Urinary bladder (tissue), 4 donors: ENCODE results near the gene AP1S3. TPM values are rescaled to one million over a fixed set of nuclear protein-coding genes. Genes with fewer than 3 reads are reported as not detected.
"Not testable (repeated sequence)": the region's sequence is repeated elsewhere in the genome, so short reads cannot be mapped to it uniquely, and the experiment has no call there.

Experiments used
- DNase-seq: peaks from one replicate; pipeline ENCODE4 v3.0.0-alpha.2; 2015; ENCODE audit errors: extremely low spot score
- H3K27ac ChIP-seq: one replicate; pipeline ENCODE4 v1.5.1; 2013; ENCODE audit warnings: low read depth, mild to moderate bottlenecking, moderate library complexity
- H3K36me3 ChIP-seq: one replicate; pipeline ENCODE4 v1.6.1; 2013; ENCODE audit warnings: mild to moderate bottlenecking, moderate library complexity; ENCODE audit not compliant: insufficient read depth
- H3K4me1 ChIP-seq: one replicate; pipeline ENCODE4 v1.6.1; 2013; ENCODE audit warnings: mild to moderate bottlenecking, moderate library complexity; ENCODE audit not compliant: insufficient read depth
- H3K4me3 ChIP-seq: one replicate; pipeline ENCODE4 v1.5.1; 2013; ENCODE audit warnings: low read depth, low read length
- WGBS: extraction: QIAGEN DNeasy Blood & Tissue Kit; methylation state at CpG from one replicate; pipeline ENCODE4 v1.1.7; 2013; 5-methylcytosine and 5-hydroxymethylcytosine counted together
- polyA plus RNA-seq: library from polyadenylated mRNA; stranded (reverse); fragments of 200-250 nt; gene quantifications from one replicate; pipeline ENCODE4 v1.2.3, GENCODE V29; 2013
- total RNA-seq: library from RNA; depleted of rRNA; stranded (reverse); fragments of >200 nt; gene quantifications from one replicate; pipeline ENCODE4 v1.2.3, GENCODE V29; 2014
- donor health status: healthy with polysubstance abuse.
- donor health status: healthy.

The AP1S3 gene
- total and polyA plus RNA-seq, 2 donors: 2.1 to 10.0 TPM

GRCh38 chr2:223813329-223813728 is 24.1 kb downstream of the AP1S3 start:
- no peak overlapping the region for H3K27ac ChIP-seq
- H3K36me3 ChIP-seq: no peaks in the 10 kb centered on the region
- DNase-seq: no peak
- no peak overlapping the region for H3K4me3 ChIP-seq
- no peaks in the 10 kb centered on the region for H3K4me1 ChIP-seq
- WGBS: 96% methylated on average over 2 of the region's 2 CpGs

- H3K4me3 ChIP-seq: no peak overlapping the region
- WGBS: 62% methylated on average over 2 of the region's 2 CpGs
- no peak for DNase-seq
- no peak overlapping the region for H3K27ac ChIP-seq
- no peaks in the 10 kb centered on the region for H3K36me3 ChIP-seq
- H3K4me1 ChIP-seq: no peaks in the 10 kb centered on the region
Observed at GRCh38 chr2:223811757-223812156, 25.6 kb downstream of the AP1S3 start.

GRCh38 chr2:223805008-223805407 is 32.4 kb downstream of the AP1S3 start:
- WGBS: 87% methylated on average over 8 of the region's 8 CpGs
- Histone ChIP-seq H3K4me3 (no peak overlapping the region), H3K27ac (no peak overlapping the region), H3K36me3 (no peaks in the 10 kb centered on the region), H3K4me1 (no peaks in the 10 kb centered on the region)
- no peak for DNase-seq

- no peaks in the 10 kb centered on the region for H3K36me3 ChIP-seq
- H3K4me1 ChIP-seq: no peaks in the 10 kb centered on the region
- no peak for DNase-seq
- WGBS: 54% methylated on average over 5 of the region's 5 CpGs
- no peak overlapping the region for H3K27ac ChIP-seq
- no peak overlapping the region for H3K4me3 ChIP-seq
Observed at GRCh38 chr2:223801736-223802135, 35.6 kb downstream of the AP1S3 start.

GRCh38 chr2:223800908-223801307 is 36.5 kb downstream of the AP1S3 start:
- H3K4me1 ChIP-seq: no peaks in the 10 kb centered on the region
- no peaks in the 10 kb centered on the region for H3K36me3 ChIP-seq
- no peak overlapping the region for H3K4me3 ChIP-seq
- H3K27ac ChIP-seq: no peak overlapping the region
- WGBS: 93% methylated on average over 4 of the region's 4 CpGs
- DNase-seq: no peak

GRCh38 chr2:223797811-223798721 is 39.3 kb downstream of the AP1S3 start:
- H3K27ac ChIP-seq: no peak overlapping the region
- DNase-seq: no peak
- no peaks in the 10 kb centered on the region for H3K36me3 ChIP-seq
- H3K4me3 ChIP-seq: no peak overlapping the region
- 77% methylated on average over 4 of the region's 4 CpGs for WGBS
- H3K4me1 ChIP-seq: peaks cover 1% of the 10 kb centered on the region

GRCh38 chr2:223797037-223797436 is 40.3 kb downstream of the AP1S3 start:
- 91% methylated on average over 5 of the region's 5 CpGs for WGBS
- no peak for DNase-seq
- H3K4me3 ChIP-seq: no peak overlapping the region
- H3K27ac ChIP-seq: no peak overlapping the region
- H3K36me3 ChIP-seq: no peaks in the 10 kb centered on the region
- H3K4me1 ChIP-seq: peaks cover 1% of the 10 kb centered on the region

GRCh38 chr2:223789423-223789822 is 48.0 kb downstream of the AP1S3 start:
- H3K4me3 ChIP-seq: no peak overlapping the region
- no peaks in the 10 kb centered on the region for H3K4me1 ChIP-seq
- 97% methylated on average over 6 of the region's 6 CpGs for WGBS
- DNase-seq: no peak
- H3K27ac ChIP-seq: no peak overlapping the region
- H3K36me3 ChIP-seq: no peaks in the 10 kb centered on the region

- Histone ChIP-seq H3K4me1 (no peaks in the 10 kb centered on the region), H3K4me3 (no peak overlapping the region), H3K27ac (no peak overlapping the region), H3K36me3 (no peaks in the 10 kb centered on the region)
- no peak for DNase-seq
Observed at GRCh38 chr2:223788826-223789225, 48.6 kb downstream of the AP1S3 start.

GRCh38 chr2:223788106-223788505 is 49.3 kb downstream of the AP1S3 start:
- not testable (repeated sequence) for H3K36me3 ChIP-seq, DNase-seq, H3K4me3 ChIP-seq, H3K4me1 ChIP-seq, H3K27ac ChIP-seq
- 97% methylated on average over 10 of the region's 10 CpGs for WGBS

GRCh38 chr2:223787358-223787757 is 50.0 kb downstream of the AP1S3 start:
- no peak overlapping the region for H3K4me3 ChIP-seq

GRCh38 chr2:223786943-223787342 is 50.4 kb downstream of the AP1S3 start:
- no peaks in the 10 kb centered on the region for H3K4me1 ChIP-seq
- H3K36me3 ChIP-seq: no peaks in the 10 kb centered on the region
- WGBS: 88% methylated on average over 4 of the region's 4 CpGs
- DNase-seq: no peak
- H3K4me3 ChIP-seq: no peak overlapping the region
- H3K27ac ChIP-seq: no peak overlapping the region

More at GRCh38 chr2:223787358-223787757, 50.0 kb downstream of the AP1S3 start:
- DNase-seq: no peak
- WGBS: 93% methylated on average over 2 of the region's 2 CpGs
- Histone ChIP-seq H3K4me1 (no peaks in the 10 kb centered on the region), H3K27ac (no peak overlapping the region), H3K36me3 (no peaks in the 10 kb centered on the region)

- Histone ChIP-seq H3K36me3 (no peaks in the 10 kb centered on the region), H3K4me1 (no peaks in the 10 kb centered on the region), H3K27ac (no peak overlapping the region), H3K4me3 (no peak overlapping the region)
- no peak for DNase-seq
- WGBS: 81% methylated on average over 5 of the region's 5 CpGs
Observed at GRCh38 chr2:223786236-223786635, 51.1 kb downstream of the AP1S3 start.

GRCh38 chr2:223784221-223784772 is 53.1 kb downstream of the AP1S3 start:
- no peaks in the 10 kb centered on the region for H3K36me3 ChIP-seq
- H3K4me3 ChIP-seq: no peak overlapping the region
- WGBS: 83% methylated on average over 5 of the region's 5 CpGs
- no peaks in the 10 kb centered on the region for H3K4me1 ChIP-seq
- no peak for DNase-seq
- H3K27ac ChIP-seq: no peak overlapping the region
